Measurements from ENCODE around the gene MBTPS2. TPM values are rescaled to one million over a fixed set of nuclear protein-coding genes. Genes with fewer than 3 reads are reported as not detected.
"Not testable (repeated sequence)": the region's sequence is repeated elsewhere in the genome, so short reads cannot be mapped to it uniquely, and the experiment has no call there.

MBTPS2 gene
- total RNA-seq, 1 experiment from 2014 or later: 22.0 TPM

DNA sequence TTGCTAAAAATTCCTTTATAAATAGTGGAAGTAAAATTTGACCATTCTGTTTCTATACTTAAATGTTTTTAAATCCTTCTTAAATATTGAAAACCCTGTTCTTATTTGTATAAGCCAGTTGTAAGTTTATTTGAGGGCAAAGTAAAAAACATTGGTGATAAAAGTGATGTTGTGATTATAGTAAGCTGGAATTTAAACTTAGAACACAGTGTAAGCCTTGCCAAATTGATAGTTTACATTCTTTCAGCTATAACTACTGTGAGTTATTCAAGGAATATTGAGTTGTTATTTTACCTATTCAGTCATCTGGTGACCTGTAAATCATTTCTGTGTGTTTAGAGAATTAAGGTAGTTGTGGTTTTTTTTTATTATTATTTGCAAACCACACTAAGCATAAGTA is 26.0 kb downstream of the MBTPS2 start:
- ChIA-PET CTCF (no interaction called here), POLR2A (no interaction called here)
- H3K27ac Mint-ChIP-seq (ENCODE audit: unreplicated experiment): no peak overlapping the region
- Histone ChIP-seq H3K4me3 (ENCODE audit: low read depth, low read length) (no peak overlapping the region), H3K36me3 (ENCODE audit: control insufficient read depth, insufficient read depth, low read length) (no peaks in the 10 kb centered on the region), H3K27me3 (replicated peaks; ENCODE audit: control insufficient read depth, insufficient read depth, low read length) (no peaks in the 10 kb centered on the region), H3K9me3 (no peaks in the 10 kb centered on the region), H3K4me1 (no peaks in the 10 kb centered on the region)
- no peaks in the 10 kb centered on the region for H3K27me3 Mint-ChIP-seq (ENCODE audit: insufficient read depth, unreplicated experiment)
- H3K4me1 Mint-ChIP-seq (ENCODE audit: low read depth, unreplicated experiment): no peaks in the 10 kb centered on the region
- H3K9me3 Mint-ChIP-seq (ENCODE audit: unreplicated experiment): no peaks in the 10 kb centered on the region
- H3K36me3 Mint-ChIP-seq (ENCODE audit: insufficient read depth, unreplicated experiment): peaks cover 6% of the 10 kb centered on the region
- intact Hi-C loops (cut with micrococcal nuclease; ENCODE audit: unreplicated experiment): no loop called here
- DNase-seq: no peak
- BruUV-seq (replicated peaks): no TSS peak
- H3K4me3 Mint-ChIP-seq (ENCODE audit: unreplicated experiment): no peak overlapping the region
- TF ChIP-seq, protein P1, sequence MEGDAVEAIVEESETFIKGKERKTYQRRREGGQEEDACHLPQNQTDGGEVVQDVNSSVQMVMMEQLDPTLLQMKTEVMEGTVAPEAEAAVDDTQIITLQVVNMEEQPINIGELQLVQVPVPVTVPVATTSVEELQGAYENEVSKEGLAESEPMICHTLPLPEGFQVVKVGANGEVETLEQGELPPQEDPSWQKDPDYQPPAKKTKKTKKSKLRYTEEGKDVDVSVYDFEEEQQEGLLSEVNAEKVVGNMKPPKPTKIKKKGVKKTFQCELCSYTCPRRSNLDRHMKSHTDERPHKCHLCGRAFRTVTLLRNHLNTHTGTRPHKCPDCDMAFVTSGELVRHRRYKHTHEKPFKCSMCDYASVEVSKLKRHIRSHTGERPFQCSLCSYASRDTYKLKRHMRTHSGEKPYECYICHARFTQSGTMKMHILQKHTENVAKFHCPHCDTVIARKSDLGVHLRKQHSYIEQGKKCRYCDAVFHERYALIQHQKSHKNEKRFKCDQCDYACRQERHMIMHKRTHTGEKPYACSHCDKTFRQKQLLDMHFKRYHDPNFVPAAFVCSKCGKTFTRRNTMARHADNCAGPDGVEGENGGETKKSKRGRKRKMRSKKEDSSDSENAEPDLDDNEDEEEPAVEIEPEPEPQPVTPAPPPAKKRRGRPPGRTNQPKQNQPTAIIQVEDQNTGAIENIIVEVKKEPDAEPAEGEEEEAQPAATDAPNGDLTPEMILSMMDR (IDR thresholded peaks at IDR 0.05; ENCODE audit: insufficient read depth in 1 of 2, low read depth in 1 of 2, low read length in 1 of 2, severe bottlenecking in 1 of 2, unreplicated experiment in 1 of 2): no peak

GRCh38 chrX:21870494-21870893 is 31.1 kb downstream of the MBTPS2 start:
- no peaks in the 10 kb centered on the region for H3K9me3 Mint-ChIP-seq (ENCODE audit: unreplicated experiment)
- CTCF ChIA-PET: no interaction called here

GRCh38 chrX:21873063-21873775 is 33.8 kb downstream of the MBTPS2 start:
- Histone ChIP-seq H3K9me3 (no peaks in the 10 kb centered on the region), H3K4me3 (ENCODE audit: low read depth, low read length) (no peak overlapping the region), H3K4me1 (no peaks in the 10 kb centered on the region), H3K27me3 (replicated peaks; ENCODE audit: control insufficient read depth, insufficient read depth, low read length) (no peaks in the 10 kb centered on the region), H3K36me3 (ENCODE audit: control insufficient read depth, insufficient read depth, low read length) (no peaks in the 10 kb centered on the region)
- TF ChIP-seq, protein P1 (IDR thresholded peaks at IDR 0.05; ENCODE audit: insufficient read depth in 1 of 2, low read depth in 1 of 2, low read length in 1 of 2, severe bottlenecking in 1 of 2, unreplicated experiment in 1 of 2): no peak
- H3K9me3 Mint-ChIP-seq (ENCODE audit: unreplicated experiment): no peaks in the 10 kb centered on the region
- ChIA-PET CTCF (no interaction called here), POLR2A (no interaction called here)
- H3K4me3 Mint-ChIP-seq (ENCODE audit: unreplicated experiment): no peak overlapping the region
- DNase-seq: no peak
- H3K4me1 Mint-ChIP-seq (ENCODE audit: low read depth, unreplicated experiment): no peaks in the 10 kb centered on the region
- H3K27ac Mint-ChIP-seq (ENCODE audit: unreplicated experiment): no peak overlapping the region
- no peaks in the 10 kb centered on the region for H3K27me3 Mint-ChIP-seq (ENCODE audit: insufficient read depth, unreplicated experiment)
- BruUV-seq (replicated peaks): no TSS peak
- intact Hi-C loops (cut with micrococcal nuclease; ENCODE audit: unreplicated experiment): no loop called here
- H3K36me3 Mint-ChIP-seq (ENCODE audit: insufficient read depth, unreplicated experiment): peaks cover 5% of the 10 kb centered on the region

More at GRCh38 chrX:21870494-21870893, 31.1 kb downstream of the MBTPS2 start:
- peaks cover 6% of the 10 kb centered on the region for H3K36me3 Mint-ChIP-seq (ENCODE audit: insufficient read depth, unreplicated experiment)
- H3K4me3 ChIP-seq (ENCODE audit: low read depth, low read length): no peak overlapping the region
- no TSS peak for BruUV-seq (replicated peaks)
- intact Hi-C loops (cut with micrococcal nuclease; ENCODE audit: unreplicated experiment): no loop called here
- H3K4me1 ChIP-seq: no peaks in the 10 kb centered on the region
- no peaks in the 10 kb centered on the region for H3K9me3 ChIP-seq
- H3K27ac Mint-ChIP-seq (ENCODE audit: unreplicated experiment): no peak overlapping the region
- no peaks in the 10 kb centered on the region for H3K4me1 Mint-ChIP-seq (ENCODE audit: low read depth, unreplicated experiment)
- no peak for DNase-seq
- POLR2A ChIA-PET: no interaction called here
- no peaks in the 10 kb centered on the region for H3K36me3 ChIP-seq (ENCODE audit: control insufficient read depth, insufficient read depth, low read length)
- TF ChIP-seq, protein P1 (IDR thresholded peaks at IDR 0.05; ENCODE audit: insufficient read depth in 1 of 2, low read depth in 1 of 2, low read length in 1 of 2, severe bottlenecking in 1 of 2, unreplicated experiment in 1 of 2): no peak
- H3K27me3 ChIP-seq (replicated peaks; ENCODE audit: control insufficient read depth, insufficient read depth, low read length): no peaks in the 10 kb centered on the region
- H3K4me3 Mint-ChIP-seq (ENCODE audit: unreplicated experiment): no peak overlapping the region
- no peaks in the 10 kb centered on the region for H3K27me3 Mint-ChIP-seq (ENCODE audit: insufficient read depth, unreplicated experiment)

GRCh38 chrX:21874182-21874581 is 34.8 kb downstream of the MBTPS2 start:
- H3K36me3 Mint-ChIP-seq (ENCODE audit: insufficient read depth, unreplicated experiment); H3K27ac Mint-ChIP-seq (ENCODE audit: unreplicated experiment); H3K4me3 Mint-ChIP-seq (ENCODE audit: unreplicated experiment); H3K27me3 ChIP-seq (replicated peaks; ENCODE audit: control insufficient read depth, insufficient read depth, low read length); H3K36me3 ChIP-seq (ENCODE audit: control insufficient read depth, insufficient read depth, low read length); intact Hi-C loops (cut with micrococcal nuclease; ENCODE audit: unreplicated experiment); H3K4me1 Mint-ChIP-seq (ENCODE audit: low read depth, unreplicated experiment); H3K9me3 ChIP-seq; CTCF ChIA-PET; BruUV-seq (replicated peaks); H3K4me3 ChIP-seq (ENCODE audit: low read depth, low read length); DNase-seq; POLR2A ChIA-PET; H3K4me1 ChIP-seq; H3K27me3 Mint-ChIP-seq (ENCODE audit: insufficient read depth, unreplicated experiment); H3K9me3 Mint-ChIP-seq (ENCODE audit: unreplicated experiment): not testable (repeated sequence)
